Ishikawa (cell line): ENCODE data around the gene SMYD5.
A peak's percentile ranks its signal among the peaks of the same experiment; 100 is the strongest.

Experiments
- CEBPB ChIP-seq: IDR thresholded peaks from 2 replicates; pipeline ENCODE4 v1.6.1; 2012
- CREB1 ChIP-seq: IDR thresholded peaks from 2 replicates; pipeline ENCODE4 v1.6.1; 2012; ENCODE audit warnings: low read depth
- EGR1 ChIP-seq: IDR thresholded peaks from 2 replicates; pipeline ENCODE4 v1.6.1; 2012
- EP300 ChIP-seq: IDR thresholded peaks from 2 replicates; pipeline ENCODE4 v1.6.1; 2012; ENCODE audit warnings: borderline replicate concordance
- FOXM1 ChIP-seq: IDR thresholded peaks from 2 replicates; pipeline ENCODE4 v1.6.1; 2012; ENCODE audit warnings: low read depth, borderline replicate concordance
- NFIC ChIP-seq: IDR thresholded peaks from 2 replicates; pipeline ENCODE4 v1.6.1; 2012
- RAD21 ChIP-seq: IDR thresholded peaks from 2 replicates; pipeline ENCODE4 v1.6.1; 2012; ENCODE audit warnings: low read depth
- TAF1 ChIP-seq: IDR thresholded peaks from 2 replicates; pipeline ENCODE4 v1.6.1; 2012; ENCODE audit warnings: low read depth, mild to moderate bottlenecking
- TCF12 ChIP-seq: IDR thresholded peaks from 2 replicates; pipeline ENCODE4 v1.6.1; 2012; ENCODE audit warnings: low read depth
- TEAD4 ChIP-seq: IDR thresholded peaks from 2 replicates; pipeline ENCODE4 v1.6.1; 2012
- YY1 ChIP-seq: IDR thresholded peaks from 2 replicates; pipeline ENCODE4 v1.6.1; 2012; ENCODE audit warnings: low read depth
- ZBTB7A ChIP-seq: IDR thresholded peaks from 2 replicates; pipeline ENCODE4 v1.6.1; 2012; ENCODE audit warnings: low read depth
- TF ChIP-seq, protein P1 (sequence below): IDR thresholded peaks from 2 replicates; pipeline ENCODE4 v1.6.1; 2012
- TF ChIP-seq, protein P2 (sequence below): IDR thresholded peaks from 2 replicates; pipeline ENCODE4 v1.6.1; 2012; ENCODE audit warnings: low read depth, mild to moderate bottlenecking
- TF ChIP-seq, protein P3 (sequence below): IDR thresholded peaks from 2 replicates; pipeline ENCODE4 v1.6.1; 2012

The SMYD5 gene

DNA sequence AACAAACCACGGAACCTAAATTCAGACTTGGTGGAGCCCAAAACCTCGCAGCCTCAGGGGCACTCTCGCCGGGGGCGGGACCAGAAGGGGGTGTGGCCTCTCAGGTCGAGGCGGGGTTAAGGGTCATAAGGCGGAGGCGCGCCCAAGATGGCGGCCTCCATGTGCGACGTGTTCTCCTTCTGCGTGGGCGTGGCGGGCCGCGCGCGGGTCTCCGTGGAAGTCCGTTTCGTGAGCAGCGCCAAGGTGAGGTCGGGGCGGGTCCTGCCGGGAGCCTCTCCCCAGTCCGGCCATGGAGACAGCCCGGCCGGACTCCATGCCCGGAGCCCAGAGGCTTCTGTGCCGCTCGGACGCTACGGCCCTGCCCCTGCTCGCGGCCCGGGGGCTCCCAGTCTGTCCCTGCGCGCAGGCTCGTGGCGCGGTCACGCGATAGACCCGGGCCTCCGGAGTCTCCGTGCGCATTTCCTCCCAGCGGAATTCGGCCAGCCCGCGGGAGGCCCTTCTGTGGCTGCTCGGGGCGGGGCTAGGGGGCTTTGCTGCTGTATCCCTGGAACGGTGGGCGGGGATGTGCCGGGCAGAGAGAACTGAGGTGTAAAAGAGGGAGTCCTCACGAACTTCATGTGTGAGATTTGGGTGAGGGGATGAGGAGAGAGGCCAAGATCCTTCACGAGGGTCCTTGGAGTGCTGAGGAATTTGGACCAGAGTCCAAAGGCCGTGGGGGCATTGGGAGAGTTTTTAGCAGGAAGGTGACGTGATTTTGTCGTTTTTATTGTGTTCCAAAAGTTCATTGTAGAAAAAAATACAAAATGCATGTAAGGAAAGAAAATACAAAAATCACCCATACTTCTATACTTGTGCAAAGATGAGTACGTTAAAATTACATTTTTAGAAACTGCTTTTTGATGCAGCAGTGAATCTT is at the start of gene SMYD5:
SMYD5 (plus strand) TSS at position 126 of the 916 bp plus-strand sequence; CDS start at position 148, 22 bp downstream.
- TF ChIP-seq, protein P1, sequence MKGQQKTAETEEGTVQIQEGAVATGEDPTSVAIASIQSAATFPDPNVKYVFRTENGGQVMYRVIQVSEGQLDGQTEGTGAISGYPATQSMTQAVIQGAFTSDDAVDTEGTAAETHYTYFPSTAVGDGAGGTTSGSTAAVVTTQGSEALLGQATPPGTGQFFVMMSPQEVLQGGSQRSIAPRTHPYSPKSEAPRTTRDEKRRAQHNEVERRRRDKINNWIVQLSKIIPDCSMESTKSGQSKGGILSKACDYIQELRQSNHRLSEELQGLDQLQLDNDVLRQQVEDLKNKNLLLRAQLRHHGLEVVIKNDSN, result 0 out of 2 replicates have a peak, but pooled peaks have one; percentile 11
- peak; percentile 64 for TF ChIP-seq TCF12
- TF ChIP-seq TEAD4, result no peak
- TF ChIP-seq CREB1, result no peak
- TF ChIP-seq EGR1, result peak; percentile 98
- TF ChIP-seq EP300, result no peak
- no peak for TF ChIP-seq NFIC
- 0 out of 2 replicates have a peak, but pooled peaks have one; percentile 63 for TF ChIP-seq ZBTB7A
- no peak for TF ChIP-seq RAD21
- TF ChIP-seq CEBPB, result 0 out of 2 replicates have a peak, but pooled peaks have one; percentile 7
- no peak for TF ChIP-seq FOXM1
- TF ChIP-seq, protein P2, sequence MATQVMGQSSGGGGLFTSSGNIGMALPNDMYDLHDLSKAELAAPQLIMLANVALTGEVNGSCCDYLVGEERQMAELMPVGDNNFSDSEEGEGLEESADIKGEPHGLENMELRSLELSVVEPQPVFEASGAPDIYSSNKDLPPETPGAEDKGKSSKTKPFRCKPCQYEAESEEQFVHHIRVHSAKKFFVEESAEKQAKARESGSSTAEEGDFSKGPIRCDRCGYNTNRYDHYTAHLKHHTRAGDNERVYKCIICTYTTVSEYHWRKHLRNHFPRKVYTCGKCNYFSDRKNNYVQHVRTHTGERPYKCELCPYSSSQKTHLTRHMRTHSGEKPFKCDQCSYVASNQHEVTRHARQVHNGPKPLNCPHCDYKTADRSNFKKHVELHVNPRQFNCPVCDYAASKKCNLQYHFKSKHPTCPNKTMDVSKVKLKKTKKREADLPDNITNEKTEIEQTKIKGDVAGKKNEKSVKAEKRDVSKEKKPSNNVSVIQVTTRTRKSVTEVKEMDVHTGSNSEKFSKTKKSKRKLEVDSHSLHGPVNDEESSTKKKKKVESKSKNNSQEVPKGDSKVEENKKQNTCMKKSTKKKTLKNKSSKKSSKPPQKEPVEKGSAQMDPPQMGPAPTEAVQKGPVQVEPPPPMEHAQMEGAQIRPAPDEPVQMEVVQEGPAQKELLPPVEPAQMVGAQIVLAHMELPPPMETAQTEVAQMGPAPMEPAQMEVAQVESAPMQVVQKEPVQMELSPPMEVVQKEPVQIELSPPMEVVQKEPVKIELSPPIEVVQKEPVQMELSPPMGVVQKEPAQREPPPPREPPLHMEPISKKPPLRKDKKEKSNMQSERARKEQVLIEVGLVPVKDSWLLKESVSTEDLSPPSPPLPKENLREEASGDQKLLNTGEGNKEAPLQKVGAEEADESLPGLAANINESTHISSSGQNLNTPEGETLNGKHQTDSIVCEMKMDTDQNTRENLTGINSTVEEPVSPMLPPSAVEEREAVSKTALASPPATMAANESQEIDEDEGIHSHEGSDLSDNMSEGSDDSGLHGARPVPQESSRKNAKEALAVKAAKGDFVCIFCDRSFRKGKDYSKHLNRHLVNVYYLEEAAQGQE, result no peak
- TF ChIP-seq YY1, result peak; percentile 98
- TF ChIP-seq TAF1, result peak; percentile 90
- TF ChIP-seq, protein P3, sequence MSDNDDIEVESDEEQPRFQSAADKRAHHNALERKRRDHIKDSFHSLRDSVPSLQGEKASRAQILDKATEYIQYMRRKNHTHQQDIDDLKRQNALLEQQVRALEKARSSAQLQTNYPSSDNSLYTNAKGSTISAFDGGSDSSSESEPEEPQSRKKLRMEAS, result peak; percentile 98

DNA sequence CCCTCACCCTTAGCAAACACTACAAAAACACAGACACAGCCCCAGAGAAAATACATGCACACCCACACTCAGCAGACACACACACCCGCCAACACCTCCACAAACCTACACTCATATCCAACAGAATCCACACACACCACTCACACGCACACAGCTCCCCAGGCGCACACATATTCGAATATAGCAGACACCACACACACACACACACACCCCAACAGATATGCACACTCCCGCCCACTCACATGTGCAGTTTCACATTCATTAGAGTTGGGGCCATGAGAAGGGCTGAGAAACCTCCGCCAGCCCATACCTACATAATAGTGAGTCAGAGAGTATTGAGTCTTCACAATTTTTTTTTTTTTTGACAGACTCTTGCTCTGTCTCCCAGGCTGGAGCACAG is 41.1 kb upstream of the SMYD5 start:
- TF ChIP-seq NFIC (no peak), FOXM1 (no peak), YY1 (no peak), TCF12 (no peak)
- TF ChIP-seq, protein P2, result no peak
- TF ChIP-seq, protein P3, result no peak

DNA sequence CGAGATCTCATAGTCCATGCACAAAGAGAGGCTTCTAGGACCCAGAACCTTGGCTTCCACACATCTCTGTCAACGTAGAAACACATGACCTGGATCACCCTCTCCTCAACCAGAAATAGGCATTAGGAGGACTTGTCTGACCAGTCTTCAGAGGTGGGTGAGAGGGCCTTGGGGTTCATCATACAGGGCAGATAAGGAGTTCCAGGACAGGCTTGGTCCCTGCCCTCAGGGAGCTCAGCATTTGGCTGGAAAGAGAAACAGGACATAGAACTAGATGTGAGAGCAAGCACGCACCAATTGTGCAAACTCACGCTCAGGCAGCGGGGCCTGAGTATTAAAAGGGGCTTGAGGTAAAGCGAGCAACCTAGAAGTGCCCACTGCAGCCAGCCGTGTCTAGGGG is 40.3 kb upstream of the SMYD5 start:
- TF ChIP-seq TAF1, result no peak
- no peak for TF ChIP-seq YY1
- no peak for TF ChIP-seq ZBTB7A
- TF ChIP-seq CEBPB, result no peak
- TF ChIP-seq EGR1, result no peak
- TF ChIP-seq, protein P3, result no peak
- no peak for TF ChIP-seq TCF12
- no peak for TF ChIP-seq FOXM1
- TF ChIP-seq RAD21, result no peak
- TF ChIP-seq CREB1, result no peak
- TF ChIP-seq EP300, result no peak
- no peak for TF ChIP-seq NFIC
- no peak for TF ChIP-seq TEAD4
- TF ChIP-seq, protein P2, result no peak
- TF ChIP-seq, protein P1, result no peak
